DMS153 (cell line): Measurements from ENCODE around the gene ARHGAP22.
A peak's percentile ranks its signal among the peaks of the same experiment; 100 is the strongest.

ENCODE experiments used
- DNase-seq: peaks from one replicate; lab custom pipeline; 2025; lab: John Stamatoyannopoulos, UW

The ARHGAP22 gene

DNA sequence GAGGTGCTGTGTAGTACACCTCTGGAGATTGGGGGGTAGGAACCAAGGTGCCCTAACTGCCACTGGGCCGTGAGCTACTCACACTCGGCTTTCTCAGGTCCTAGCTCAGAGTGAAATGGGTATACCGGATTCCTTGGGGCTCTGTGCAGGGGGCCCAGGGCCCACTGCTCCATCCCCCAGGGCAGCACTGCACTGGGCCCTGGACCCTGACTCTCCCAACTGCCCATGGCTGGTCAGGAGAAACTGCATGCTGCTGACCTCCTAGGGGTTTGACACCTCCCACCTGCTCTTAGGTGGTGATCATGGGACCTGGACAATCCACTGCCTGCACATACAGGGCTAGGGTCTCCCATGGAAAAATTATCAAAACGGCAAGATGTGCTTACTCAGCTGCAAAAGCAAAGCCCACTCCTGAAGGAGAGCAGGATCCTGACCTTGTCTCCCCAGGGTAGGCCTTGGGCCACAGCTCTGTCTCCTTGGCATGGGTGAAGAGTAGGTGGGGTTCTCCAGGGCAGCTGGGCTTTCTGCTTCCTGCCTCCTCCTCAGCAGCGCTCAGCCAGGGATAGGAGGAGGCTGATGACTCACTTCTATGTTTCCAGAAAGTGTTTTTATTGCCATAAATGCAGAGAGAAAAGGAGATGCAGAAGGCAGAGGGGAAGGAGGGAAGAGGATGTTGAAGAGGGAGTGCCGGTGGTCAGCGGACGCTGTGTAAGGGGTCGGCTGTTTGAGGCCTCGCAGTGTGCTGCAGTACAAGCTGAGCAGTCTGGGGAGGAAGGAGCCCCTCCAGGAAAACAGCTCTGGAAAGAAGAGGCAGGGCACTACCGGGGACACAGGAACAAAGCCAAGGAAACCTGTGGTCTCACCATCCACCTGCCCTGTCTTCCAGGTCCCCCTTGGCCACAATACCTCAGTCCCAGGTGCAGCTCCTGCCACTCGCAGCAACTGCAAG lies 107.8 kb downstream of the ARHGAP22 start:
- no peak for DNase-seq

DNA sequence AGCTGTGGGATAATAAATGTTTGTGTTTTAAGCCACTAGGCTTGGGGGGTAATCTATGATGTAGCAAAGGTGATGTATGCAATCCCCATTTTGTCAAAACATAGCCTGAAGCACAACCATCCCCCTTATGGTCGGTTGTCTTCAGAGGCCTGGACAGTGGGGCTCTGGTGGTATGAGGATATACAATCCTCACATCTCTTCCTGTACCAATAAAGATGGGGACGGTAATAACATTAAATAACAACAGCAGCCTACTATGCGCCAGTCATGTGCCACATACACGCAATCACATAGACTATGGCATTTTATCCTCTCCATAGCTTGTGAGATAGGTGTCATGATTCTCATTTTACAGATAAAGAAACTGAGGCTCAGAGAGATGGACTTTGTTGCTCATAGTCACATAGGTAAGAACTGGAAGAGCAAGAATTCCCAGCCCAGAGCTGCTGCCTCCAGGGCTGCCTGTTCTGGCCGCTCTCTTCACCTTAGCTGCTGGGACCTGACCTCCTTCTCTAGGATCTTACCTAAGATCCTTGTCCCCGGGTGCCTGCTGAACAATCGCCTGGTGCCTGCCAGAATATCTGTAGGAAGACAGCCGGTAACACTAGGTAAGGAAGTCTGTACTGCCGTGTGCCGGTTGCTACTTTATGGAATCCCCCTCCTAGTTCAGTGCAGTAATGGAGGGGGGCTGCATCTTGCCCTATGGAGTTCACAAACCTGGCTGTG lies 108.6 kb downstream of the ARHGAP22 start:
- no peak for DNase-seq

DNA sequence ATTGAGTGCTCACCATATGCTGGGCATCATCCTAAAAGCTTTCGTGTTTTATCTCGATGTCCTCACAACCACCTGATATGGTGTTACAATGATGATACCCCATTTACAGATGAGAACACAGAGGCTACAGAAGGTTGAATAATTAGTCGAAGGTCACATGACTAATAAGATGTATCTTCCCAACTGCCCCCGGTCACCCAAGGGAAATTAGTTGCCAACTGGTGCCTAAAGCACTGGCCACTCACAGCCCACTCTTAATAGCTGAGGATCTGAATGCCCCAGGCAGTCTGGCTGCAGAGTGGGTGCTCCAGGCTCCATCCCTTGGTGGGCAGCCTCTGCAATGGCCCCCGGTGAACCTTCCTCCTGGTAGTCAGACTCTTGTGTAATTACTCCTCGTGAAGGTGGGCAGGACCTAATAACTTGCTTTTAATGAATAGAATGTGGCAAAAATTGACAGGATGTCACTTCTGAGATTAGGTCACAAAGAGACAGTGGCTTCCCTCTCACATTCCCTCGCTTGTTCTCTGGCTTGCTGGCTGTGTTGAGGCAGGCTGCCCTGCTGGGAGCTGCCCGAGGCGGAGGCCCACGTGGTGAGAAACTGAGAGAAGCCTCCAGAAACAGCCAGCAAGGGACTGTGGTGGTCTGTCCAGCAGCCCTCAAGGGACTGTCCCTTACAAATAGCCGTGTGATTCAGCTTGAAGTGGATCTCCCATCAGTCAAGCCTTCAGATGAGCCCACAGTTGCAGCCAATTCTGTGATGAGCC lies 109.4 kb downstream of the ARHGAP22 start:
- DNase-seq: no peak

DNA sequence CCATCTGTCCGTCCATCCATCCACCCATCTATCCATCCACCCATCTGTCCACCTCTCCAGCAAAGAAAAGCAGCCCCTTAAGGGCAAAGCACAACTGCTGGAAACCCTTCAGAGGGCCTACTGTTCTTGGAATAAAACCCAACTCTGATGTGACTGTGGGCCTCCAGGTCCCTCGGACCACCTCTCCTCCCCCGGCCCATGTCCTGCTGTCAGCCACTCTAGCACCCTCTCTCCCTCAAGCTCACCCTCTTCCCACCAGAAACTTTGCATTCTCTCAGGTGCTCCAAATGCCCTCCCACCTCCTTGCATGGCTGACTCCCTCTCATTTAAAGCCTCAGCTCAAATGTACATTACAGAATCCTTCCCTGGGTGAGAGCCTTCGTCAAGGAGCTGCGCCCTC lies 110.3 kb downstream of the ARHGAP22 start:
- DNase-seq: no peak

DNA sequence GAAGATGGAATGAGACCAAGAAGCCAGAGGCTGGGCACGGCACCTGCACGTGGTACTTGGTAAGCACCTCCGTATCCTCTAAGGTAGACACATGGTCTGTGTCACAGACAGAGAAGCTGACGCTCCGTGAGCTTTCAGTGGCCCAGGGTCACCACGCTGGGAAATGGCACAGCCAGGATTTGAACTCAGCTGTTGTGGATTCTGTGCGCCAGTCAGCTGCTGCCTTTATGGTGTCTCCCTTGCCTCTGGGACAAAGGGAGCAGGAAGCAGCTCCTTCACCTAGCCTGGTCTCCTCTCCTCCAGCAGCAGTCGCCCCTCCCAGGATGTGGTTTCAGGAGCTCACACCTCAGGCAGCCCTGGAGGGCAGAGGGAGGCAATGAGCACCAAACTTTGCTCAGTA lies 110.8 kb downstream of the ARHGAP22 start:
- peak; percentile 40 for DNase-seq

DNA sequence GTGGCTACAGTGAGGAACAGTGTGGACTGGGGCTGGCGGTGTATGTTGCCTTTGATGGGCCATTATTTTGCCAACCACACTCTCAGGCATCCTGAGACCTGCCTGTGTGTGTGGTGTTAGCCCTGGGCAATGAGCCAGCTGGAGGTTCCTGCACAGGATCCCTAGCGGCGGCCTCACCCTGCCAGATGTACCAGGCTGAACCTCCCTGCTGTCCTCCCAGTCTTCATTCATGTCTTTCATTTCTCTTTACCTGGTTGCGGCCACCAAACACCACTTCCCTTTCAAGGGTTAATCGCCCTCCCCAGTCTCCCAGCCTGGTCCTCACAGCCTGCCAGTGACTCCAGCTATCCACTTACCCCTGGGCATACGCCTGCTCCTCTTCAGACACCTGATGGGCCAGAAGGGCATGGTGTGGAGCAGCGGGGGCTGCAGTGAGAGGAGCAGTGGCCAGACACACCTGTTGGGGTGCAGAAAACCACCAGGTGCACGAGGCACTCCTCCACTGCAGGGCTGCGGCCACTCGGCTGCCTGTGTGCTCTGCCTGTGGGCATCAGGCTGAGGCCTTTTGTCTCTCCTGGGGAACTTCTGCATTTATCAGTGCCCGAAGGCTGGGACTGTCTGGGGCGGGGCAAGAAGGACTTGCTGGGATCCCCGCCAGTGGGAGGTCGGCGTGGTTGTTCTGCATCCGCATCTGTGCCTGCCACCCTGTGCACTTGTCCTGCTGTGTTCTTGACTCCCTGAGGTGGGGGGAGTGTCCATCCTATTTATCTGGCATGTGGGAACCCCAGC lies 111.6 kb downstream of the ARHGAP22 start:
- DNase-seq: peak; percentile 12

DNA sequence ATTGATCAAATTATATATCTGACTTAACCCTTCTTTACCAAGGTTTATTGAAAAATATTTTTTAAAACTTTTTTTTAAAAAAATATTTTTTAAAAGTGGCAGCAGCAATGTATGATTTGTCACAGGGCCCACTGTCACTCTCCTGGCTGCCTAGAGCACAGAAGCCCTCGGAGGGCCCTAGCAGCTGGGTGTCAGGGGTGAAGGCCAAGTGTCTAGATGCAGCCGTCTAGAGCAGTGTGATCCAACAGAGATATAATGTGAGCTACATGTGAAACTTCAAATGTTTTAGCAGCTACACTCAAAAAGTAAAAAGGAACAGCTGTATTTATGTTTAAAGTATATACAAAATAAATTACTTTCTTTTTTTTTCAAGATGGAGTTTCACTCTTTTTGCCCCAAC lies 112.7 kb downstream of the ARHGAP22 start:
- no peak for DNase-seq

DNA sequence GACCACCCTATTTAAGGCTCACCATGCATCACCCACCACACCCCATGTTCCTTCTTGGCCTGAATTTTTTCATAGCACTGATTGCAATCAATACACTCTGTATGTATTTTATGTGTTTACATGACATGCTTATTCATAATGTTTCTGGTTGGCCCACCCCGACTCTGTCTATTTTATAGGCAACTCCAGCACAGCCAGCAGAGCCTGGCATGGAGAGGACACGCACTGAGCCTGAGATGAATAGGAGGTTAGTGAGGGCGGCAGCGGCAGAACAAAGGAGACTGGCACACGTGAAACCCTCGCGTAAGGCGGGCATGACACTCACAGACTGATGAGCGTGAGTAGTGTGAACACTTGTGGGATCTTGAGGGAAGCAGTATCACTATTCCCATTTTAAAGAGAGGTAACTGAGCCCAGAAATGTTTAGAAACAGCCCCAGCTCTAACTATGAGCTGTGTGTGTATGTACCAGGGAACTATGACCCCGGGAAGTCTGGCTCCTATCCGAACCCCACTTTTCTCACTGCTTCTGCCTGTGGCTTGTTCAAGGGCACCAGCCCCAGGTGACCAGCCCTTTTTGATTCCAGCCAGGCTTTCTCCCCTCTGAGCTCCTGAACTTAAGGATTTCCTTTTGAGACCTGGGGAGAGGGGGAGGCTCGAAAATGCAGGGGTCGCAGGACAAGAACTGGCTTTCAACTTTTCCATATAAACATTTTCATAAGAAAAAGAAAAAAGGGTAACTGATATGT lies 113.3 kb downstream of the ARHGAP22 start:
- DNase-seq: no peak

DNA sequence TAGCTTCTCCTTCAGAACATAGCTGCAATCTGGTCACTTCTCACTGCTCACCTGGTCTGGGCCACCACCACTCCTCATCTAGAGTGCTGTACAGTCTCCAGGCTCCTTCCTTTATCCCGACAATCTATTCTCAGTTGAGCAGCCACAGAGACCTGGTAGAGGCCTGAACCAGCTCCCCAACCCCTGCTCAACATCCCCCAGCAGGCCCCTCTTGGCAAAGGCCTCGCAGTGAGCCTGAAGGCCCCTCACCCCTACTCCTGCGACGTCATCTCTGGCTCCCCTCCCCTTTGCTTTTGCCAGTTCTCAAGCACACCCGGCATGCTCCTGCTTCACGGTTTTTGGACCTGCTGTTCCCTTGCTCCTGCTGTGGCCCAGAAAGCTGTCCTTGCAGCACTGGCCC lies 113.9 kb downstream of the ARHGAP22 start:
- no peak for DNase-seq

DNA sequence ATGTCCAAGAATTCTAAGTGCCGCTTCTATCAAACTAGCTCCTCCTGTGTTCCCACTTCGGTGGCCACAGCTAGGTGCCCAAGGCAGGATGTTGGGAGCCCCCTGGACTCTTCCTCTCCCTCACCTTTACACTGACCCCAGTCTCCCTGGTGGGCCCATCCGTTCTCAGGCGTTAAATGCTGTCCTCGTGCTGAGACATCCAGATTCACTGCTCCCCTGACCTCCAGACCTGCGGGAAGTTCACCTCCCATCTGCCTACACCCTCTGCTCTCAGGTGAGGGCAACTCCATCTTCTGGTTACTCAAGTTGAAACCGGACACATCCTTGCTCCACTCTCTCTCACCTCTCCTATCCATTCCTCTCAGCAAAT lies 114.3 kb downstream of the ARHGAP22 start:
- DNase-seq: no peak

DNA sequence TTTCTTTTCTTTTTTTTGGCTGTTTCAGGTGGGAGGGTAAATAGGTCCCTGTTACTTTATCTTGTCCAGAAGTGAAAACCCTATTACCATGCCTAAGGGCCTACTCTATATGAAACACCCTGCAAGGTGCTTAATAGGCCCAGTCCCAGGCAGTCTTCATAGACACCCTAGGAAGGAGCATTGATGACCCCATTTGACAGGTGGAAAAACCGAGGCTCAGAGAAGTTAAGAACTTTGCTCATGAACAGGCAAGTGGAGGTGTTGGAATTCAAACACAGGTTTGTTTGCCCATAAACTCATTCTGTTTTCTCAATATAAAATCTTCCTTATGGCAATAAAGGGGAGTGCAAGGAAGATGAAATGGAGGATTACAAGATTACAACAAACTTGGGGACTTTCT lies 115.8 kb downstream of the ARHGAP22 start:
- DNase-seq: no peak

DNA sequence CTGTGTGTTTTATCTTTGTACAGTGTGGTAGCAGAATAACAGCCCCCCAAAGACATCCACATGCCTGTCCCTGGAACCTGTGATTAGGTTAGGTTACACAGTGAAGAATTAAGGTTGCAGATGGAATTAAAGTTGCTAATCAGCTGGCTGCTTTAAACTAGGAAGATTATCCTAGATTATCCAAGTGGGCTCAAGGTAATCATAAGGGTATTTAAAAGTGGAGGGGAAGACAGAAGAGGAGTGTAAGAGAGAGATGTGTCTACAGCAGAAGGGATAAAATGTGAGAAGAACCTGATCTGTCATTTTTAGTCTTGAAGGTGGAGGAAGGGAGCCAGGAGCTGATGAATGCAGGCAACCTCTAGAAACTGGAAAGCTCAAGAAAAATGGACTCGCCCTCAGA lies 117.6 kb downstream of the ARHGAP22 start:
- no peak for DNase-seq

DNA sequence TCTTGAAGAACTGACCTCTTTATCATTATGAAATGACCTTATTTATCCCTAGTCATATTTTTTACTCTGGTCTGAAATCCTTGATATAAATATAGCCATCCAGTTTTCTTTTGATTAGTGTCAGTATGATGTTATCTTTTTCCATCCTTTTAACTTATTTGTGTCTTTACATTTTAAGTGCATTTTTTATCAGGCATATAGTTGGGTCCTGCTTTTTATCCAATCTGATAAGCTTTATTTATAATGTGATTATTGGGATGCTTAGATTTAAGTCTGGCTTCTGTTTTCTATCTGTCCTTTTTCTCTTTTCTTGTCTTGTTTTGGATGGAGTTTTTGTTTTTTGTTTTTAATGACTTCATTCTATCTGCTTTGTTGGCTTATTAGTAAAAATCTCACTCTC lies 119.2 kb downstream of the ARHGAP22 start:
- no peak for DNase-seq

DNA sequence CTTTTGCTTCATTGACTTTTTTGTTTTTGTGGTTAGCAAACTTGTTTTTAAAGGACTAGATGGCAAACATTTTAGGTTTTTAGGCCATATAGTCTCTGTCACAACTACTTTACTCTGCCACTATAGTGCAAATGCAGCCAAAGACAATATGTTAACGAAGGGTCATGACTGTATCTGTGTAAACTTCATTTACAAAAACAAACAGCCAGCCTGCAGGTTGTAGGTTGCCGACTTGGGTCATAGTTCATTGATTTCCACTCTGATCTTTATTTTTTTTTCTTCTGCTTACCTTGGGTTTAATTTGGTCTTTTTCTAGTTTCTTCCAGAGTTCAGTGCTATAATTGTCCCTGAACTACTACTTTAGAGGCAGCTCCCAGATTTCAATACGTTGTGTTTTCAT lies 120.0 kb downstream of the ARHGAP22 start:
- DNase-seq: no peak

DNA sequence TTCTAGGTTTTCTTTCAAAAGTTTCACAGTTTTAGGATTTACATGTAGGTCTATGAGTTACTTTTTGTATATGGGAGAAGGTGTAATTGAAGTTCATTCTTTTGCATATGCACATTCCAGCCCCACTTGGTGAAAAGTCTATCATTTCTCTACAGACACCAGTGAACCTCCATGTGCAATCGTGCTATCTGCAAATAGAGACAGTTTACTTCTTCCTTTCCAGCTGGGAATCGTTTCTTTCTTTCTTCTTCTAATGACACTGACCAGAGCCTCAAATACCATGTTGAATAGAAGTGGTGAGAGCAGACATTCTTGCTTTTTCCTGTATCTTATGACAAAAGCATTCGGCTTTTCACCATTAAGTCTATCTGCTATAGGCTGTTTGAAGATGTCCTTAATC lies 122.7 kb downstream of the ARHGAP22 start:
- DNase-seq: no peak

DNA sequence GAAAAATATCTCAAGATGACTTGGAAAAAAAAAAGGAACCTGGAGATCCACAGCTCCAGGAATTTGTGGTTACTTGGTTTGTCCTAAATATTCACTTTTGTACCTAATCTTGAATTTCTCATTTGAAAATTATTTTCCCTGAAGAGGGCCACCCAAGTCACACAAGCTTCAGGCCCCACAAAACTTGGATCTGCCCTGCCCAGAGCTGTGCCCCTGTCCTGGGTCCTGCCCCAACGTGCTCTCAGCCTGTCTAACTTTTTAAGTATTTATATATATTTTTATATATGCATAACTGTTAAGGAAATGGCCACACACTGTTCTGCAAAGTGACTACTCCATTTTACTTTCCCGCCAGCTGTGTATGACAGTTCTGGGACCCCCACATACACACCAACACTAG lies 123.5 kb downstream of the ARHGAP22 start:
- no peak for DNase-seq

DNA sequence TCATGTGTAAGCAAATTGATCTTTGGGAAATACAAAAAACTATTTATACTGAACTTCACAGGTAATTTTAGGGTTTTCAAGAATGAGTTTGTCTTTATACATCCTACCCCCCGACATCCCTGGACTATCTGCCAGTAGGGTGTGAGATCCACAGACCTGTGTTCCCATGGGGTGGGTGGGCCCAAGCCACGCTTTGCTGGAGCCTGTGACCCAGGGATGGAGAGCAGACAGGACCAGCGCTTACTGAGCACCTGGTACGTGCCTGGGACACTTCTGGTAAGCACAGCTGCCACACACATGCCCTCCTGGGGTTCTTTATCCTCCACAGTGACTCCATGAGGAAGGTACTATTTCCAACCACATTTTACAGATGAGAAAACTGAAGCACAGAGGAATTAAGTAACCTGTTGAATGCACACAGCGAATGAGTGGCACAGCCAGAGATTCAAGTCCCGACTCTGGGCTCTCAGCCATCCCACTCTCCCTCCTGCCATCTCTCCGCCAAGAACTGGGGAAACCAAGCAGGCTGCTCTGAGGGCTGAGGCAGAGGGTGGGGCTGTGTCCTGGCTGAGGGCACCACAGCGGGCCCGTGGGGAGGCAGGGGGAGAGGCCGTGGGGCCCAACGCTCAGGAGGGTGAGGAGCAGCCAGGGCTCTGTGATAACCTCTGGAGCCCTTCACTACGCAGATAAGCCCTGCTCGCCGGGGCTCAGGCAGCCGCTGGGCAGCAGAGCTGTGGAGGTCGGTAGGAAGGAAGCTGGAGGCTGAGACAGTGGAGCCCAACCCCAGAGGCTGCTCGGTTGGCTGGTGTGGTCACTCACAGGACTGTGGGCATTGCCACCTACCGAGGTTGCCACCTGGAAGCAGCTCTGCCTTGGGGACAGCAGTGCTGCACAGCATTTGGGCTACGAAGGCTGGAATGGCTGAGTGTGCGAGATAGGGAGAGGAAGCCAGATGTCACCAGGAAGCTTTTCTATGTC lies 124.2 kb downstream of the ARHGAP22 start:
- DNase-seq: no peak

DNA sequence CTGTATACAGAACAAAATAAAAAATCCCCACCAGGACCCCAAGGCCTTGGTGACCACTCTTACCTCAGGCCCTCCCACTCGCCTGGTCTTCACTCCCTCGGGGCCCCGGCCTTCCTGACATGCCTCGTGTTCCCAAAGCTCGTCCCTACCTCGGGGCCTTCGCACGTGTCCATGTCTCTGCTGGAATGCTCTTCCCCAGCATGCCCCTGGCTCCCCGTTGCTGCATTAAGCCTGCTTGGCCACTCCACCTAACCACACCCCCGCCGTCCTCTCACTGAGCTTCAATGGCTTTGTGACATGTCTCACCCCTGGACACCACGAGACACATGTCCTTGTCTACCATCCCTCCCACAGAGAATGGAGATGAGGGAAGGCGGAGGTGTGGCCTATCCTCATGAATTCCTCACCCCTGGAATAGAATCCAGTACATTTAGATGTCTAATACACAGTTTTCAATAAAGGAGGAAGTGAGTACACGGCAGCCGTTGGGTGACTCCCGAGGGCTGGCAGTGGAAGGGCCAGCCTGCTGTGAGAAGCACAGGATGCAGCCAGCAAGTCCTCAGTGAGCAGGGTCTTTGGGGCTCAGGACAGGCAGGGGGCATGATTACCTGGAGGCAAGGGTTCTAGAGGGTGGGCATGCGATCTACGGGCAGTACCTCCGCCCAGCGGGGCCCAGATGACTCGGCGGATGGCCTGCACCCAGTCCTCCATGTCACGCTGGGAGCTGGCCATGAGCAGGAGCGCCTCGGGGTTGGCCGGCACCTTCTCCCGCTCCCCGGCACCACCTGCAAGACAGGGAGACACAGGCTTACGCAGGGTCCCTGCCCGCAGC lies 125.7 kb downstream of the ARHGAP22 start:
- no peak for DNase-seq

DNA sequence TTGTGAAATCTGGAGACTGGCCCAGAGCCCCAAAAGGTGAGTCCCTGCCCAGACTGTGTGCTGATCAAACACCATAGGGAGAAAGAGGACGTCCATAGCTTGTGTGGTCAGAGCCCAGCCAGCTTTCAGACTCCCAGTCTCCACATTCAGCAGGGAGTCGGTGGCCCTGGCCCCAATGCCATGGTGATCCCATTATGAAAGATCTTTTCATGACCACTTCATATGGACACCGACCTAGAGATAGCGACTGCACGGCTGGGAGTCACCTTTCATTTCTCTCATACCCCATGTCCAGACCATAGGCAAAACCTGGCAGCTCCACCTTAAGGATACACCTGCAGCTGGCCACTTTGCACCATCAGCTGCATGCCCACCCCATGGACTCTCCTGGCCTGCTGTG lies 126.4 kb downstream of the ARHGAP22 start:
- no peak for DNase-seq
